ENCODE results near the gene WIPI1. TPM values are rescaled to one million over a fixed set of nuclear protein-coding genes. Genes with fewer than 3 reads are reported as not detected.
A peak's percentile ranks its signal among the peaks of the same experiment; 100 is the strongest.
"Not testable (repeated sequence)": the region's sequence is repeated elsewhere in the genome, so short reads cannot be mapped to it uniquely, and the experiment has no call there.

Gene WIPI1
- polyA plus RNA-seq, 4 donors: 11.6 to 26.2 (median 19.9) TPM

GRCh38 chr17:68492394-68493054 is 35.2 kb upstream of the WIPI1 start:
- H3K36me3 ChIP-seq (ENCODE audit: control insufficient read depth in 3 of 3, insufficient read depth in 2 of 3, low read depth in 1 of 3, low read length in 3 of 3); H3K27me3 ChIP-seq (ENCODE audit: control insufficient read depth in 3 of 3, insufficient read depth in 3 of 3, low read length in 3 of 3); H3K9me3 ChIP-seq (ENCODE audit: control insufficient read depth in 2 of 2, insufficient read depth in 1 of 2, low read depth in 1 of 2, low read length in 1 of 2); FAIRE-seq; H3K4me1 ChIP-seq (ENCODE audit: control insufficient read depth in 3 of 3, insufficient read depth in 2 of 3, low read depth in 1 of 3, low read length in 2 of 3); H3K4me3 ChIP-seq (ENCODE audit: low read depth in 1 of 3, low read length in 3 of 3); DNase-seq; H3K27ac ChIP-seq (ENCODE audit: low read depth in 1 of 3, low read length in 2 of 3): not testable (repeated sequence)
- WGBS, 3 donors: 78 to 92% (median 84%) methylated on average over 8 of the region's 8 CpGs

GRCh38 chr17:68491381-68492231 is 34.3 kb upstream of the WIPI1 start:
- DNase-seq: peak in 1 of 2 donors; percentile 21
- WGBS, 3 donors: 46 to 64% (median 62%) methylated on average over 12 of the region's 12 CpGs
- no peak for FAIRE-seq
- H3K9me3 ChIP-seq (ENCODE audit: control insufficient read depth in 2 of 2, insufficient read depth in 1 of 2, low read depth in 1 of 2, low read length in 1 of 2): no peaks in the 10 kb centered on the region
- H3K4me3 ChIP-seq (ENCODE audit: low read depth in 1 of 3, low read length in 3 of 3): no peak overlapping the region
- no peaks in the 10 kb centered on the region for H3K36me3 ChIP-seq (ENCODE audit: control insufficient read depth in 3 of 3, insufficient read depth in 2 of 3, low read depth in 1 of 3, low read length in 3 of 3)
- no peaks in the 10 kb centered on the region for H3K4me1 ChIP-seq (ENCODE audit: control insufficient read depth in 3 of 3, insufficient read depth in 2 of 3, low read depth in 1 of 3, low read length in 2 of 3)
- H3K27ac ChIP-seq (ENCODE audit: low read depth in 1 of 3, low read length in 2 of 3): no peak overlapping the region
- no peaks in the 10 kb centered on the region for H3K27me3 ChIP-seq (ENCODE audit: control insufficient read depth in 3 of 3, insufficient read depth in 3 of 3, low read length in 3 of 3)

- Histone ChIP-seq H3K27ac (ENCODE audit: low read depth in 1 of 3, low read length in 2 of 3) (no peak overlapping the region), H3K4me3 (ENCODE audit: low read depth in 1 of 3, low read length in 3 of 3) (no peak overlapping the region), H3K9me3 (ENCODE audit: control insufficient read depth in 2 of 2, insufficient read depth in 1 of 2, low read depth in 1 of 2, low read length in 1 of 2) (no peaks in the 10 kb centered on the region), H3K27me3 (ENCODE audit: control insufficient read depth in 3 of 3, insufficient read depth in 3 of 3, low read length in 3 of 3) (peaks cover 0 to 2% (median 0%) of the 10 kb centered on the region in 3 donors), H3K36me3 (ENCODE audit: control insufficient read depth in 3 of 3, insufficient read depth in 2 of 3, low read depth in 1 of 3, low read length in 3 of 3) (no peaks in the 10 kb centered on the region), H3K4me1 (ENCODE audit: control insufficient read depth in 3 of 3, insufficient read depth in 2 of 3, low read depth in 1 of 3, low read length in 2 of 3) (no peaks in the 10 kb centered on the region)
- 76 to 86% (median 84%) methylated on average over 4 of the region's 4 CpGs for WGBS, 3 donors
- no peak for DNase-seq
- FAIRE-seq: no peak
Measured at GRCh38 chr17:68489919-68490318, 32.6 kb upstream of the WIPI1 start.

DNA sequence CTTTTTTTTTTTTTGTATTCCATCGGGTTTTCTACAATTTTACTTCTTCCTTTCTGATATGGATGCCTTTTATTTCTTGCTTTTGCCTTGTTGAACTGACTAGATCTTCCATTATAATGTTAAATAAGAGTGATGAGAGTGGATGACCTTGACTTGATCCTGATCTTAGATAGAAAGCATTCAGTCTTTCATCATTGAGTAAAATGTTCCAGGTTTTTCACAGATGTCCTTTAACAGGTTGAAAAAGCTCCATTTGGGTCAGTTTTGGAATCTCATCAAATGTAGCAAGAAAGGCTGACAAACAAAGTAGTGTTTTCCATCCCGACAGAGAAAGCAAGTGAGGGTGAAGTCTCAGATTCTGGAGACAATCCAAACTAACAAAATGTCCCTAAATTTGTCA is 27.2 kb upstream of the WIPI1 start:
- 68 to 78% (median 70%) methylated on average over 2 of the region's 2 CpGs for WGBS, 3 donors
- no peak for DNase-seq
- no peak for FAIRE-seq
- Histone ChIP-seq H3K36me3 (ENCODE audit: control insufficient read depth in 3 of 3, insufficient read depth in 2 of 3, low read depth in 1 of 3, low read length in 3 of 3) (no peaks in the 10 kb centered on the region), H3K4me3 (ENCODE audit: low read depth in 1 of 3, low read length in 3 of 3) (no peak overlapping the region), H3K4me1 (ENCODE audit: control insufficient read depth in 3 of 3, insufficient read depth in 2 of 3, low read depth in 1 of 3, low read length in 2 of 3) (peaks cover 0 to 2% (median 0%) of the 10 kb centered on the region in 3 donors), H3K9me3 (ENCODE audit: control insufficient read depth in 2 of 2, insufficient read depth in 1 of 2, low read depth in 1 of 2, low read length in 1 of 2) (peaks cover 0 to 4% of the 10 kb centered on the region in 2 donors), H3K27ac (ENCODE audit: low read depth in 1 of 3, low read length in 2 of 3) (no peak overlapping the region), H3K27me3 (ENCODE audit: control insufficient read depth in 3 of 3, insufficient read depth in 3 of 3, low read length in 3 of 3) (peaks cover 0 to 2% (median 0%) of the 10 kb centered on the region in 3 donors)

GRCh38 chr17:68482576-68483041 is 25.3 kb upstream of the WIPI1 start:
- Histone ChIP-seq H3K27me3 (ENCODE audit: control insufficient read depth in 3 of 3, insufficient read depth in 3 of 3, low read length in 3 of 3) (peaks cover 0 to 2% (median 0%) of the 10 kb centered on the region in 3 donors), H3K4me3 (ENCODE audit: low read depth in 1 of 3, low read length in 3 of 3) (no peak overlapping the region), H3K36me3 (ENCODE audit: control insufficient read depth in 3 of 3, insufficient read depth in 2 of 3, low read depth in 1 of 3, low read length in 3 of 3) (no peaks in the 10 kb centered on the region), H3K4me1 (ENCODE audit: control insufficient read depth in 3 of 3, insufficient read depth in 2 of 3, low read depth in 1 of 3, low read length in 2 of 3) (peaks cover 0 to 2% (median 0%) of the 10 kb centered on the region in 3 donors), H3K9me3 (ENCODE audit: control insufficient read depth in 2 of 2, insufficient read depth in 1 of 2, low read depth in 1 of 2, low read length in 1 of 2) (peaks cover 0 to 4% of the 10 kb centered on the region in 2 donors), H3K27ac (ENCODE audit: low read depth in 1 of 3, low read length in 2 of 3) (no peak overlapping the region)
- 12 to 51% (median 38%) methylated on average over 4 of the region's 4 CpGs for WGBS, 3 donors
- DNase-seq (no peak), FAIRE-seq (no peak)

DNA sequence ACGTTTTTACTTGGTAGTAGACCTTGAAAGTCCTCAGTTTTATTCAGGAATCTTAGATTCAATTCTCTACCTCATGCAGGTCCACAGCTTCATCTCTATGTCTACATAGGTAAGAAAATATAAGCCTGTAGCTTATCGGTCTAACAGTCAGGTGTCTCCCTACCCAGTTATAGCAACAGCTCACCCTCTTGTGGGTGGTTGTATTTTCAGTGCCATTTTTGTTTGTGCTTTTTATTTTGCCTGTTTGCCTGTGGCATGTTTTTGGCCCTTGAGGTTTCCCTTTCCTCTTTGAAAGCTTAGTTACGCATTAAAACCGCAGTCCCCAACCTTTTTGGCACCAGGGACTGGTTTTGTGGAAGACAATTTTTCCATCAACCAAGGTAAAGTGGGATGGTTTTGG is 23.6 kb upstream of the WIPI1 start:
- WGBS, 3 donors: 80 to 88% (median 85%) methylated on average over 4 of the region's 4 CpGs

DNA sequence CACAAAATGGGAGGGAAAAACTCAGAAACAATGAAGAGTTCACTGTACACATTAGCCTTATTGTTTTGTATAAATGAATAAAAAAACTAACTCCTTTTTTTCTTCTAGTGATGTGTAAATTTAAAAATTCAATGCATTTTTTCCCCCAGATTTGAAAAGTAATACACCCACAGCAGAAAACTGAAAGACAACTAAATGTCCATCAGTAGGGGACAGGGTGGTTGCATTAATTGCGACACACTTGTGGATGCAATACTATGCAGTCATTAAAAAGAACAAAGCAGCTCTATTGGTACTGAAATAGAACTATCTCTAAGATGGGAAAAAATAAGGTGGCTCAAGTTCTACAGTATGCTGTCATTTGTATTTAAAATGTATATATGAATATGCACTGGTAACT is 13.7 kb upstream of the WIPI1 start:
- H3K9me3 ChIP-seq (ENCODE audit: control insufficient read depth in 2 of 2, insufficient read depth in 1 of 2, low read depth in 1 of 2, low read length in 1 of 2): peaks cover 0 to 3% of the 10 kb centered on the region in 2 donors
- FAIRE-seq: no peak
- 92 to 100% (median 98%) methylated on average over 1 of the region's 1 CpG for WGBS, 3 donors

More for the DNA sequence above, 23.6 kb upstream of the WIPI1 start:
- H3K36me3 ChIP-seq (ENCODE audit: control insufficient read depth in 3 of 3, insufficient read depth in 2 of 3, low read depth in 1 of 3, low read length in 3 of 3): no peaks in the 10 kb centered on the region
- H3K27me3 ChIP-seq (ENCODE audit: control insufficient read depth in 3 of 3, insufficient read depth in 3 of 3, low read length in 3 of 3): peaks cover 0 to 2% (median 0%) of the 10 kb centered on the region in 3 donors
- peaks cover 0 to 2% (median 0%) of the 10 kb centered on the region in 3 donors for H3K4me1 ChIP-seq (ENCODE audit: control insufficient read depth in 3 of 3, insufficient read depth in 2 of 3, low read depth in 1 of 3, low read length in 2 of 3)
- H3K4me3 ChIP-seq (ENCODE audit: low read depth in 1 of 3, low read length in 3 of 3): no peak overlapping the region
- H3K9me3 ChIP-seq (ENCODE audit: control insufficient read depth in 2 of 2, insufficient read depth in 1 of 2, low read depth in 1 of 2, low read length in 1 of 2): peaks cover 0 to 4% of the 10 kb centered on the region in 2 donors
- DNase-seq (no peak), FAIRE-seq (no peak)
- no peak overlapping the region for H3K27ac ChIP-seq (ENCODE audit: low read depth in 1 of 3, low read length in 2 of 3)

GRCh38 chr17:68468788-68469187 is 11.5 kb upstream of the WIPI1 start:
- Histone ChIP-seq H3K4me1 (ENCODE audit: control insufficient read depth in 3 of 3, insufficient read depth in 2 of 3, low read depth in 1 of 3, low read length in 2 of 3) (peaks cover 0 to 2% (median 0%) of the 10 kb centered on the region in 3 donors), H3K27ac (ENCODE audit: low read depth in 1 of 3, low read length in 2 of 3) (no peak overlapping the region), H3K9me3 (ENCODE audit: control insufficient read depth in 2 of 2, insufficient read depth in 1 of 2, low read depth in 1 of 2, low read length in 1 of 2) (peaks cover 0 to 3% of the 10 kb centered on the region in 2 donors), H3K27me3 (ENCODE audit: control insufficient read depth in 3 of 3, insufficient read depth in 3 of 3, low read length in 3 of 3) (no peaks in the 10 kb centered on the region), H3K36me3 (ENCODE audit: control insufficient read depth in 3 of 3, insufficient read depth in 2 of 3, low read depth in 1 of 3, low read length in 3 of 3) (no peaks in the 10 kb centered on the region), H3K4me3 (ENCODE audit: low read depth in 1 of 3, low read length in 3 of 3) (no peak overlapping the region)
- FAIRE-seq (no peak), DNase-seq (no peak)
- WGBS, 3 donors: 80 to 97% (median 88%) methylated on average over 1 of the region's 1 CpG

More for the DNA sequence above, 13.7 kb upstream of the WIPI1 start:
- H3K4me3 ChIP-seq (ENCODE audit: low read depth in 1 of 3, low read length in 3 of 3): no peak overlapping the region
- H3K4me1 ChIP-seq (ENCODE audit: control insufficient read depth in 3 of 3, insufficient read depth in 2 of 3, low read depth in 1 of 3, low read length in 2 of 3): peaks cover 0 to under 1% (median 0%) of the 10 kb centered on the region in 3 donors
- H3K27me3 ChIP-seq (ENCODE audit: control insufficient read depth in 3 of 3, insufficient read depth in 3 of 3, low read length in 3 of 3): no peaks in the 10 kb centered on the region
- DNase-seq: no peak
- no peaks in the 10 kb centered on the region for H3K36me3 ChIP-seq (ENCODE audit: control insufficient read depth in 3 of 3, insufficient read depth in 2 of 3, low read depth in 1 of 3, low read length in 3 of 3)
- no peak overlapping the region for H3K27ac ChIP-seq (ENCODE audit: low read depth in 1 of 3, low read length in 2 of 3)
